Neutrophil (primary cell): ENCODE data around the gene SKOR1.

Source experiments
- H3K27ac ChIP-seq: fragments of 200-600 bp; sonication (generic); 2 replicates; pipeline ENCODE4 v1.5.1; 2016; ENCODE audit warnings: mild to moderate bottlenecking, moderate library complexity
- H3K27me3 ChIP-seq: fragments of 200-600 bp; sonication (generic); 2 replicates; pipeline ENCODE4 v1.6.0; 2016; ENCODE audit warnings: mild to moderate bottlenecking
- H3K36me3 ChIP-seq: fragments of 200-600 bp; sonication (generic); 2 replicates; pipeline ENCODE4 v1.5.1; 2017
- H3K4me1 ChIP-seq, 2 experiments: fragments of 200-600 bp in 1 of 2; sonication (generic) in 1 of 2; 1 replicate in 1 of 2; 2 replicates in 1 of 2; pipeline versions ENCODE4 v1.5.1 to v1.6.1; 2013 to 2016; ENCODE audit warnings: low read depth in 1 of 2, low read length in 1 of 2, mild to moderate bottlenecking in 1 of 2, moderate library complexity in 1 of 2; ENCODE audit not compliant: control insufficient read depth in 1 of 2, insufficient read depth in 1 of 2
- H3K4me3 ChIP-seq, 2 experiments: fragments of 200-600 bp in 1 of 2; sonication (generic) in 1 of 2; 1 replicate in 1 of 2; 2 replicates in 1 of 2; pipeline ENCODE4 v1.5.1; 2013 to 2016; ENCODE audit warnings: low read depth in 1 of 2, low read length in 1 of 2, mild to moderate bottlenecking in 1 of 2, moderate library complexity in 1 of 2
- H3K9me3 ChIP-seq: fragments of 200-600 bp; sonication (generic); 2 replicates; pipeline ENCODE4 v1.5.1; 2016
- TF ChIP-seq, protein P1 (sequence below): fragments of 200-600 bp; sonication (generic); IDR thresholded peaks from 2 replicates; pipeline ENCODE4 v1.5.1; 2016; ENCODE audit warnings: antibody characterized with exemption

Gene SKOR1

DNA sequence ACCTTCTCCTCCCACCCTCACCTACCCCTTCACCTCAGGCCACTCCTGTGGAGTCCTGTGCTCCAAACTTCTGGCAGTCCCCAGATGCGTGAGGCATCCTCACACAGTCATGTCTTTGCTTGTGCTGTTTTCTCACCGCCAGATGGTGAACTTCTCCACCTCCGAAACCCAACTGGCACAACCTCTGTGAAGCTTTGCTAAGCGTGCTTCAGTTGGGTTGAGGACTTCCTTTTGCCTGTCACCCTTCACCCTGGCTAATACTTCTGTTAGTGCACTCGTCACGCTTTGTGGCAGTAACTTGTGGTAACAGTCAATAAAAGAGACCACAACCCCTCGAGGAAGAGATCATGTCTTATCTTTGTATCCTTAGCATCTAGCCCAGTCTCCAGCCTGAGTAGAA lies 42.0 kb upstream of the SKOR1 start:
- TF ChIP-seq, protein P1, sequence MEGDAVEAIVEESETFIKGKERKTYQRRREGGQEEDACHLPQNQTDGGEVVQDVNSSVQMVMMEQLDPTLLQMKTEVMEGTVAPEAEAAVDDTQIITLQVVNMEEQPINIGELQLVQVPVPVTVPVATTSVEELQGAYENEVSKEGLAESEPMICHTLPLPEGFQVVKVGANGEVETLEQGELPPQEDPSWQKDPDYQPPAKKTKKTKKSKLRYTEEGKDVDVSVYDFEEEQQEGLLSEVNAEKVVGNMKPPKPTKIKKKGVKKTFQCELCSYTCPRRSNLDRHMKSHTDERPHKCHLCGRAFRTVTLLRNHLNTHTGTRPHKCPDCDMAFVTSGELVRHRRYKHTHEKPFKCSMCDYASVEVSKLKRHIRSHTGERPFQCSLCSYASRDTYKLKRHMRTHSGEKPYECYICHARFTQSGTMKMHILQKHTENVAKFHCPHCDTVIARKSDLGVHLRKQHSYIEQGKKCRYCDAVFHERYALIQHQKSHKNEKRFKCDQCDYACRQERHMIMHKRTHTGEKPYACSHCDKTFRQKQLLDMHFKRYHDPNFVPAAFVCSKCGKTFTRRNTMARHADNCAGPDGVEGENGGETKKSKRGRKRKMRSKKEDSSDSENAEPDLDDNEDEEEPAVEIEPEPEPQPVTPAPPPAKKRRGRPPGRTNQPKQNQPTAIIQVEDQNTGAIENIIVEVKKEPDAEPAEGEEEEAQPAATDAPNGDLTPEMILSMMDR = no peak
- H3K4me3 ChIP-seq = no peak overlapping the region
- H3K27me3 ChIP-seq = no peaks in the 10 kb centered on the region

DNA sequence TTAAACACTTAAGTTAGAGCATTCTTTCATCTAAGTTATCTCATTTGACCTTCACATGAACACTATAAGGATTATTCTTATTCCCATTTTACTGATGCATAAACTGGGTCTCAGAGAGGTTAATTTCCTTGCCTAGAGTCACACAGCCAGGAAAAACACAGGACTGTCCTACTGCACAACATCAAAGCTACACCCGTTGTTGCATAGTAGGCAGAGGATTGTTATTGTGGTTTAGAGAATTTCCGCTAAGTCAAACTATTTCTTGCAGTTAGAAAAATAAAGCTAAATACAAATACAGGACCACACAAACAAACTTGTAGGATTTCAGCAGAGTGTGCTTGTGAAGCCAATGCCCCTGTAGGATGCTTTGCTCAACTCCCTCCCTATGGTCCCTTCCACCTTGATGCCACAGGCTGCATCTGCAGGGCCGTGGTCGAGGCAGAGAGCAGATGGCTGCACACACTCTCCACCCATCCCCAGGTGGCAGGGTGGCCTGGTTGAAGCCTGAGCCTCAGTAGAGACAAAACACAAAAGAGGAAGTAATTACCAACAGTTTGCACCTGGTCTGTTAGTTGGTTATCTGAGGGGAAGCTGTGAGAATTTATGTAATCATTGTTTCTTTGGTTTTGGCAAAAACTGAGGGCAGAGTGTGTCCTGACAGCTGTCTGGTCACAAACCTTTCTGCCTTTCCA lies 41.1 kb upstream of the SKOR1 start:
- no peaks in the 10 kb centered on the region for H3K27me3 ChIP-seq
- no peaks in the 10 kb centered on the region for H3K36me3 ChIP-seq
- TF ChIP-seq, protein P1 = no peak
- no peak overlapping the region for H3K4me3 ChIP-seq
- no peaks in the 10 kb centered on the region for H3K9me3 ChIP-seq
- peaks cover 10 to 17% of the 10 kb centered on the region in 2 experiments for H3K4me1 ChIP-seq
- no peak overlapping the region for H3K27ac ChIP-seq

More for the DNA sequence above, 42.0 kb upstream of the SKOR1 start:
- peaks cover 10 to 17% of the 10 kb centered on the region in 2 experiments for H3K4me1 ChIP-seq
- no peaks in the 10 kb centered on the region for H3K36me3 ChIP-seq
- H3K9me3 ChIP-seq = no peaks in the 10 kb centered on the region
- no peak overlapping the region for H3K27ac ChIP-seq

GRCh38 chr15:67784856-67785430 lies 40.4 kb upstream of the SKOR1 start:
- no peaks in the 10 kb centered on the region for H3K9me3 ChIP-seq
- peaks cover 4 to 12% of the 10 kb centered on the region in 2 experiments for H3K4me1 ChIP-seq
- H3K36me3 ChIP-seq = no peaks in the 10 kb centered on the region
- H3K27me3 ChIP-seq = no peaks in the 10 kb centered on the region
- H3K4me3 ChIP-seq = no peak overlapping the region
- TF ChIP-seq, protein P1 = no peak
- no peak overlapping the region for H3K27ac ChIP-seq

DNA sequence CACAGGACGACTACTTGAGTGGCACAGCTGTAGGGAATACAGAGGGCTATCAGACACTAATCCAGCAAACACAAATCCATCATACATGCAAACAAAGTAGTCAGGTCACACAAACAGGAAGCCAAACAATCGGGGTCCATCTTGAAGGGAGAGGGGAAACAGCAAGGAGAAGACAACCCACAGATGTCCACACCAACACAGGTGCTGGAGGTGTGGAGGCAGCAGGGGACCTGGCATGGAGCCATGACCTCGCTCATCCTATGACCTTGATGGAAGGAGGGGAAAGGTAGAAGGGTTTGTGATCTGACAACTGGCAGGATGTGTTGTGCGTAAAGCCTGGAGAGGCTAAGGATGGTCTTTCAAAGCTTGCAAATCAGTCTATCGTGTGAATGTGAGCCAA lies 39.9 kb upstream of the SKOR1 start:
- TF ChIP-seq, protein P1 = no peak
- Histone ChIP-seq H3K27ac (no peak overlapping the region), H3K9me3 (no peaks in the 10 kb centered on the region), H3K27me3 (no peaks in the 10 kb centered on the region), H3K4me1 (peaks cover 3 to 8% of the 10 kb centered on the region in 2 experiments), H3K4me3 (no peak overlapping the region), H3K36me3 (no peaks in the 10 kb centered on the region)

GRCh38 chr15:67786646-67787045 lies 38.7 kb upstream of the SKOR1 start:
- H3K9me3 ChIP-seq = no peaks in the 10 kb centered on the region
- H3K27me3 ChIP-seq = no peaks in the 10 kb centered on the region
- H3K4me3 ChIP-seq = no peak overlapping the region
- H3K4me1 ChIP-seq = peaks cover 3 to 8% of the 10 kb centered on the region in 2 experiments
- TF ChIP-seq, protein P1 = no peak
- H3K27ac ChIP-seq = no peak overlapping the region
- no peaks in the 10 kb centered on the region for H3K36me3 ChIP-seq
